Raji (cell line): Measurements from ENCODE around the gene PRPF40B.

ENCODE experiments used
- POLR2A ChIP-seq: IDR thresholded peaks from 2 replicates; pipeline ENCODE4 v1.6.1; 2011; ENCODE audit warnings: low read depth, low read length, control low read depth; ENCODE audit not compliant: insufficient read depth

Gene PRPF40B

DNA sequence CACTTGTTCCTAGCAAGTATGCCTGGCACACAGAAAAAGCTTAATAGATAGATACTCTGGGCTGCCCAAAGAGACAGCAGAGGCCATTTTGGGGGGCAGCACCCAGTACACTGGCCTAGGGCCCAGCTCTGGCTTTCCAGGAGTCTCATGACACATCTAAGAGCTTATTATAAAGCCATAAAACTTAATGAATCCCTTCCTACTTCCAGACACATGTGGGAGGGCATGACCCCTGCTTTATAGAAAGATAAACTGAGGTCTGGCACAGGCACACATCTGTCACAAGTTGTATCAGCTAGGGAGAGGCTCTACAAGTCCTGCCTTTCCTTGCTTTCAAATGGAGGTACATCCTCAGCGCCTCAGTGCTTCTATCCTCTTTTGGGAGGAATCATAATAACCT is 56.7 kb downstream of the PRPF40B start:
- TF ChIP-seq POLR2A: no peak

GRCh38 chr12:49683599-49684309 is 60.4 kb downstream of the PRPF40B start:
- TF ChIP-seq POLR2A: no peak

GRCh38 chr12:49684310-49684854 is 61.0 kb downstream of the PRPF40B start:
- TF ChIP-seq POLR2A: no peak

- no peak for TF ChIP-seq POLR2A
Measured at GRCh38 chr12:49687941-49688340, 64.6 kb downstream of the PRPF40B start.

DNA sequence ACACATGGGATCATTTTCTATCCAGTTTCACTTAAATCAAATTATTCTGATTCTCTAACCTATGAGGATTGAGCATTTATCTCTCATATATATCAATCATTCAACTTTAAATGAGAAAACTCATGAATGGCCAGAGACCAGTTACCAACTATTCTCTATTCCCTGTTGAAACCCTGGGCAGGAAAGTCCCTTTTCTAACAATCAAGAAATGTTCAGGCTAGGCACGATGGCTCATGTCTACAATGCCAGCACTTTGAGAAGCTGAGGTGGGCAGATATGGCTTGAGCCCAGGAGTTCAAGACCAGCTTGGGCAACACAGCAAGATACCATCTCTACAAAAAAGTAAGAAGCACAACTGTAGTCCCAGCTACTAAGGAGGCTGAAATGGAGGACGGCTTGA is 65.9 kb downstream of the PRPF40B start:
- TF ChIP-seq POLR2A: no peak

DNA sequence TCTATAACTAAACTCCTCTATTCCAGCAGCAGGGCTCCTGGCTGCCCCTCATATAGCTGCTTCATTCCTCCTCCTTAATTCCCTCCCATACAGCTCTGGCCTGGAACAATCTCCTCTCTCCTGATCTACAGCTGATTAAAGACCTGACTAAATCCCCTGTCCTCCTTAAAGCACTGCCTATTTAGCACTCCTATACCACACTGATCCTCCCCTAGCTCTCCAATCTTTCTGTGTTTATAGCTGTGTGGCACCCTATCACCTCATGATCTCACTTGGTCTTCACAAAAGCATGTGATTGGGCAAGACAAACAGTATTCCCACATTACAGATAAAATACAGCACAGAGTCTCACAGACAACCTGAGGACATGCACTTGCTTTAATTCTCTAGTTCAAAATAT is 66.4 kb downstream of the PRPF40B start:
- no peak for TF ChIP-seq POLR2A

DNA sequence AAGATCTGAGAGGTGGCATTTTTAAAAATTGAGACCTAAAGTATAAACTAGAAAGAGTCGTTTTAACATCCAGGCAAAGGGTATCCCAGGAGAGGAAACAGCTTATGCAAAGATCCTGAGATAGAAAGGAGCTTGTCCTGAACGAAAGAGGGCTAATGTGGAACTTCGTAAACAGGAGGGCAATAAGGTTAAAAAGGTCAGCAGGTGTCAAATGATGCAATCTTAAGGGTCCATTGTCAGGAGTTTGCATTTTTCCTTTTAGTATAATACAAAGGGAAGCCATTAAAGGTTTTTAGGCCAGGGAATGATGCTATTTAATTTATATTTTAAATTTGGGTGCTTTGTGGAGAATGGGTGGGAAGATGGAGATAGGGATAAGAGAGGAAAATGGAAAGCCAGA is 69.5 kb downstream of the PRPF40B start:
- no peak for TF ChIP-seq POLR2A

- no peak for TF ChIP-seq POLR2A
Measured at GRCh38 chr12:49693931-49694444, 70.6 kb downstream of the PRPF40B start.
